HG02798 (cell line): ENCODE data around the gene LYPD6B.

Experiments
- ATAC-seq: cut with Tn5 transposase; IDR thresholded peaks from one replicate; pipeline ENCODE4 v1.9.1; 2021; ENCODE audit warnings: mild to moderate bottlenecking; ENCODE audit not compliant: unreplicated experiment, poor library complexity

Gene LYPD6B

DNA sequence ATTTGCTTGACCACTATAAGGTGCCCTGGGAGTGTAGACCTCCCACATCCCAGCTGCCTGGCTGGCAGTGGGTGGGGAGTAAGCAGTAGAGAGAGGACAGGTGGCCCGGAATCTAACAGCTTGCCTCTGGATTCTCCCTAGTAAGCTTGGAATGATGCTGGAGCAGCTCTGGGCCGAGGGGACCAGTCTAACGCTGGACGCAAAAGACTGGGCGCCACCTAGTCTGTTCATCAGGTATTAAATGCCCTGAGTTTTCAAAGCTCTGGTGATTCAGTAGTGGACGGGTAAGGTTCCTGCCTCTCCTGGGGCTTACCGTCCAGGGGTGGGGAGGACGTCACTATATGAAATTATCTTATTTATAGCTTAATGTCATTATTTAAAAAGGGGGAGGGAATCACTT, 648 bp upstream of the LYPD6B start:
- ATAC-seq, result no peak

GRCh38 chr2:149039213-149039724, 770 bp downstream of the LYPD6B start:
- no peak for ATAC-seq

- peak; percentile 40 for ATAC-seq
Observed at GRCh38 chr2:149040451-149040850, 2.0 kb downstream of the LYPD6B start.

GRCh38 chr2:149041482-149041881, 3.0 kb downstream of the LYPD6B start:
- no peak for ATAC-seq

GRCh38 chr2:149042881-149043280, 4.4 kb downstream of the LYPD6B start:
- no peak for ATAC-seq

DNA sequence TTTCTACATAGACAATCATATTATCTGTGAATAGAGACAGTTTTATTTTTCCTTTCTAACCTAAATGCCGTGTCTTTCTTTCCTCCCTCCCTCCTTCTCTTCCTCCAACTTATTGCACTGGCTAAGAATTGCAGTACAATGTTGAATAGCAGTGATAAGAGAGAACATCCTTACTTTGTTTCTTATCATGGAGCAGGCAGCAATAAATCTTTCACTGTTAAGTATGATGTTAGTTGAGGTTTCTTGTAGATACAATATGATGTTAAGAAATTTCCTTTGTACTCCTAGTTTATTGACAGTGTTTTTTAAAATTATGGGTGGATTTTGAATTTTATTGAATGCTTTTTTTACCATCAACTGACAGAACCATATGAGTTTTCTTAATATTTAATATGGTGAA, 6.0 kb downstream of the LYPD6B start:
- no peak for ATAC-seq

- no peak for ATAC-seq
Observed at GRCh38 chr2:149047118-149047517, 8.6 kb downstream of the LYPD6B start.

DNA sequence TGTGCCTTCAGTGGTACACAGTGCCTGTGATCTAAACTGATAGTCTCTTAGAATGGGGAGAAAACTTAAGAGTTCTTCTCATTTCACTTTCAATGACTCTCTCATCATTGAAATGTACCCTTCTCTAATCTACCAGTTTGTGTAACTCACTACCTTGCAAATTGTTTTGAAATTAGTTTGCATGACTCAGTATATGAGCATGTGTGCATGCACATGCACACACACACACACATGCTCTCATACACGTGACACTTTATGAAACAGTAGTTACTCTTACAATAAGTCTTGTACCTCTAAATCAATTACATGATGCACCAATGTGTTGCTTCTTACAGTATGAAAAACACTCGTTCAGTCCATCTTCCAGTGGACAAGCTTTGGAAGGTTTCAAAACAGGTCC, 10.6 kb downstream of the LYPD6B start:
- ATAC-seq, result no peak

DNA sequence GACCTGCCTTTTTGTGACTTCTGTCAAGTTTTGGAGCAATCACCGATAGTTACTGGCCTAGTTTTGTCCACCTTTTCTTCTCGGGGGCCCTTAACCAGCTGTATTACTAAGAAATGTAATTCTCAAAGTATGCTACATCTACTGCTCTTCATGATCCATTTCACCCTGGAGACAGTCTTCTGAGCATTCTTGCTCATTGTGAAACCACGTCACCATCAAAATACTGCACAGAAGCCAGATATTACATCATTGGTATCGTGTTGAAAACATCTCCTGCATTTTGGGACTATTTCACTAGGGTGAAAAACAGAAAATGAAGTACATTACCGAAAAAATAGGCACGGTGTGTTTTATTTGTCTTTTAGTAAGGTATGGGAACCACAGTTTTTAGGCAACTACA, 11.7 kb downstream of the LYPD6B start:
- peak; percentile 91 for ATAC-seq

DNA sequence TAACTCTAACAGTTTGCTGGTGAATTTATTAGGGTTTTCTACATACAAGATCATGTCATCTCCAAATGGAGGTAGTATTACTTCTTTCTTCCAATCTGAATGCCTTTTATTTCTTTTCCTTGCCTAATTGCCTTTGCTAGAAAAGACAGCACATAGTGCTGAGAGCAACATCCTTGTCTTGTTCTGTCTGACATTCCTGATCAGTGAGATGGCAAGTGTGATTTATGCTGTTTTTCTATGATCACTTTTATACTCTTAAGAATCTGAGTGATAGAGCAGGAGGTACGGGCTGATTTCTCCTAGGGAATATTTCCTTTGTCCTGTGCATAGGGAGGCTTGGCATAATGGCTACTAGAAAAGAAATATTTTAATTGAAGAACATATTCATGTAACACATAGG, 17.3 kb downstream of the LYPD6B start:
- ATAC-seq, result no peak

GRCh38 chr2:149056541-149057255, 18.2 kb downstream of the LYPD6B start:
- ATAC-seq, result no peak

GRCh38 chr2:149057401-149057800, 18.9 kb downstream of the LYPD6B start:
- ATAC-seq, result no peak

DNA sequence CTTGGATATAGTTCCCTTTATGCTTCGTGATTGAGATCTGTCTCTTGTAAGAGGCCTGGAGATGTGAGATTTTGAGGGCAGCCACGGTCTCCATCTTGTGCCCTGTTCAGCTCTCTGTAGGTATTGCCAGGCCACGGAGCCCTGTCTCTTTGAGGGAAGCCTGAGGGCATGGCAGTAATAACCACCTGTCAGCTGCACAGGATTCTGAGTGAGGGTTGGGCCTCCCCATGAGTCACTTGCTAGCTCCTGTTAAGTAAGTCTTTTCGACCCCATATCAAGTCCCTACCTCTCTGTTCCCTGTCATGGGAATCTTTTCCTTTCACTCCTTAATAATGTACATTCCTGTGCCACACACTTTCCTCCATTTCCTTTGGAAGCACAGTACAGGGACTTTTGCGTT, 20.4 kb downstream of the LYPD6B start:
- ATAC-seq, result no peak

GRCh38 chr2:149059822-149060221, 21.3 kb downstream of the LYPD6B start:
- ATAC-seq, result no peak

- ATAC-seq, result no peak
Observed at GRCh38 chr2:149061133-149061745, 22.7 kb downstream of the LYPD6B start.

GRCh38 chr2:149062531-149062930, 24.0 kb downstream of the LYPD6B start:
- no peak for ATAC-seq

GRCh38 chr2:149063177-149063576, 24.7 kb downstream of the LYPD6B start:
- no peak for ATAC-seq

DNA sequence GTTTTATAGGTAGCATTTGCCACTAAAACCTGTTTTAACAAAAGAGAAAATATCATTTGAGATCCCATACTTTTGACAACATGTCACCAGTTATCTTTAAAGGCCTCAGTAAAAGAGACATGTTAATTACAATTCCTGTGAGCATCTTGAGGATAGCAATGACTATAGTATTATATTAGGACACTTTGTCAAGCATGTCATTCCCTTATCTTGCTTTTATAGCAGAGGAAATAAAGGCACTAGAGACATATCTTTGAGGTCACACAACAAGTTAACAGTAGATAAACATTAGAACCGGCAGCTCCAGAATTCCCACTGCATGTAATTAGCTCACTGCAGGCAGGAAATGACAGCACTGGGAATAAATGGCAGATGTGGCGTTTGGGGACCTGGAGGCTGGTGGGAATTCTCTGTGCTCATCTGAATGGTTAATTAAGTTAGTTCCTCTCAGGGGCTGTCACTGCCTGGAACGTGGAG, 25.9 kb downstream of the LYPD6B start:
- no peak for ATAC-seq

- ATAC-seq, result no peak
Observed at GRCh38 chr2:149064856-149065630, 26.5 kb downstream of the LYPD6B start.

- peak; percentile 53 for ATAC-seq
Observed at GRCh38 chr2:149068225-149068995, 29.9 kb downstream of the LYPD6B start.
